HepG2 (cell line): ENCODE data around the gene C16orf90. TPM values are rescaled to one million over a fixed set of nuclear protein-coding genes. Genes with fewer than 3 reads are reported as not detected.

ENCODE experiments used
- ARNTL ChIP-seq: sonication (generic); formaldehyde crosslinking; IDR thresholded peaks from 2 replicates; pipeline ENCODE4 v1.4.0; 2020; ENCODE audit warnings: mild to moderate bottlenecking, missing genetic modification reagents
- BORCS8-MEF2B ChIP-seq: sonication (generic); formaldehyde crosslinking; IDR thresholded peaks from 2 replicates; pipeline ENCODE4 v1.8.0; 2022; ENCODE audit warnings: mild to moderate bottlenecking, missing genetic modification reagents
- MTF2 ChIP-seq: sonication (generic); formaldehyde crosslinking; IDR thresholded peaks from 2 replicates; pipeline ENCODE4 v1.5.0; 2020; ENCODE audit warnings: missing genetic modification reagents, borderline replicate concordance
- NPAS2 ChIP-seq: sonication (generic); formaldehyde crosslinking; IDR thresholded peaks from 2 replicates; pipeline ENCODE4 v1.8.0; 2022; ENCODE audit warnings: mild to moderate bottlenecking, missing genetic modification reagents, borderline replicate concordance
- POGZ ChIP-seq: sonication (generic); formaldehyde crosslinking; IDR thresholded peaks from 2 replicates; pipeline ENCODE4 v1.4.0; 2020; ENCODE audit warnings: mild to moderate bottlenecking, missing genetic modification reagents
- RBM39 ChIP-seq: fragments of 200-400 bp; formaldehyde crosslinking; IDR thresholded peaks from one replicate; pipeline ENCODE4 v1.6.1; 2018; ENCODE audit warnings: antibody characterized with exemption, mild to moderate bottlenecking, low read depth, low read length; ENCODE audit not compliant: poor library complexity, severe bottlenecking
- TEF ChIP-seq: sonication (generic); formaldehyde crosslinking; IDR thresholded peaks from 2 replicates; pipeline ENCODE4 v1.5.0; 2020; ENCODE audit warnings: missing genetic modification reagents
- ZBTB33 ChIP-seq: sonication (generic); formaldehyde crosslinking; IDR thresholded peaks from 2 replicates; pipeline ENCODE4 v1.4.0; 2020; ENCODE audit warnings: missing genetic modification reagents
- ZFP36 ChIP-seq: fragments of 150-350 bp; IDR thresholded peaks from 2 replicates; pipeline ENCODE4 v1.6.1; 2018; ENCODE audit warnings: borderline replicate concordance, low read length, low read depth; ENCODE audit not compliant: partially characterized antibody
- ZNF276 ChIP-seq: sonication (generic); formaldehyde crosslinking; IDR thresholded peaks from 2 replicates; pipeline ENCODE4 v1.4.0; 2020; ENCODE audit warnings: mild to moderate bottlenecking, low read depth, missing genetic modification reagents
- ZNF362 ChIP-seq: sonication (generic); formaldehyde crosslinking; IDR thresholded peaks from 2 replicates; pipeline ENCODE4 v1.4.0; 2020; ENCODE audit warnings: missing genetic modification reagents, mild to moderate bottlenecking, borderline replicate concordance
- ZNF562 ChIP-seq: sonication (generic); formaldehyde crosslinking; IDR thresholded peaks from 2 replicates; pipeline ENCODE4 v1.8.0; 2022; ENCODE audit warnings: missing genetic modification reagents, borderline replicate concordance
- ZNF607 ChIP-seq: sonication (generic); formaldehyde crosslinking; IDR thresholded peaks from 2 replicates; pipeline ENCODE4 v1.5.1; 2020; ENCODE audit warnings: missing genetic modification reagents, mild to moderate bottlenecking, borderline replicate concordance
- ZNF687 ChIP-seq: sonication (generic); formaldehyde crosslinking; IDR thresholded peaks from 2 replicates; pipeline ENCODE4 v1.5.1; 2020; ENCODE audit warnings: mild to moderate bottlenecking, missing genetic modification reagents, moderate library complexity
- ZSCAN29 ChIP-seq: sonication (generic); formaldehyde crosslinking; conservative IDR thresholded peaks from 2 replicates; pipeline ENCODE4 v1.4.0; 2020; ENCODE audit warnings: mild to moderate bottlenecking, missing genetic modification reagents
- polyA plus RNA-seq, 8 experiments: library from polyadenylated mRNA; depleted of rRNA in 3 of 8; stranded (reverse) in 7 of 8; unstranded in 1 of 8; fragments of >200 nt; fragmentation: Illumina TruSeq in 4 of 8; extraction: Trizol in 4 of 8; gene quantifications; 2 replicates each; pipeline versions ENCODE4 v1.2.1 to v1.2.3, GENCODE V29; 2011 to 2016; ENCODE audit warnings: low read depth in 4 of 8, missing spikeins in 1 of 8, mixed read lengths in 1 of 8; ENCODE audit not compliant: insufficient read depth in 1 of 8
- total RNA-seq, 5 experiments: library from RNA; depleted of rRNA; stranded (reverse); fragments of >200 nt; fragmentation: Illumina TruSeq; extraction: Trizol; gene quantifications; 2 replicates each; pipeline ENCODE4 v1.2.3, GENCODE V29; 2016; ENCODE audit warnings: low read depth in 1 of 5
- TF ChIP-seq, protein P1 (sequence below): IDR thresholded peaks from 2 replicates; pipeline ENCODE4 v1.6.1; 2016; ENCODE audit warnings: control low read depth

C16orf90 gene
- total and polyA plus RNA-seq, 2 of the 13 experiments (the other 11 are each of a cell fraction or from before 2014, with no cell fraction given), result not detected

DNA sequence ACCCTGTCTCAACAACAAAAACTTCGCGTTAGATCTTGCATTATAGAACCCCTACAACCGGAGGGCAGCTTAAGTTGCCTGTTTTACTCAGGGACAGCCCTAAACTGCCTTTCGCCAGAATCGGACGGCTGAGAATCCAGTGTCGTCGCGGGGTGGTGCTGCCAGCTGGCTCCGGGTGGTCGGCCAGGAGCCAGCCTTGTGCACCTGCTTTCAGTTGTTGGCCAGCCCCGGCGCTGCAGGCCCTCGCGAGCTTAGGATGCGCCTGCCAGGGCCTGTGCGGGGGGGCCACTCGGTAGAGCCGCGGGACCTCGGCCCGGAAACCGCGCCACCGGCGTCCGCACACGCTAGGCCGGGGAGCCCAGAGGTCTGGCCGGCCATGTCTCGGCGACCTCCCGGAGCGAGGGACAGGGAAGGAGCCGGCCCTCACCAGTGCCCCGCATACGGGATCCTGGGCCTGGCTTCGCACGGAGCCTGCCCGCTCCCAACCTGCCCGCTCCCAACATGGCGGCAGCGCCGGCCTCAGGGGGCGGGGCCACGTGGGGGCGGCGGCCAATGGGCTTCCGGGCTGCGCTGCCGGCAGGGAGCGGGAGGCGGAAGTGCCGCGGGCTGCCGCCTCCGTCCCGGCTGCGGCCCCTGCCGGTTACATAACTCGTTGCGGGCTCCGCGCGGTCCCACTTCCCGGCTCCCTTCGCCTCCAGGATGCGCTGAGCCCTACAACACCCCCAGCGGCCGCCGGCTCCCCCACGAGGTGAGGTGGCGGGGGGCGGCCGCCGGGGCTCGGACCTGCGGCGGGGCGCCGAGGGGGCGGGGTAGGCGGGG is 37.6 kb downstream of the C16orf90 start (continued):
- TF ChIP-seq ZNF687 (CRISPR knock-in tag) (peak; percentile 97), ZNF562 (CRISPR knock-in tag) (no peak), ZNF607 (CRISPR knock-in tag) (peak; percentile 50; the same call in 1 of the 2 replicates), ZSCAN29 (CRISPR knock-in tag) (no peak), RBM39 (peak; percentile 92), NPAS2 (CRISPR knock-in tag) (no peak), ZNF276 (CRISPR knock-in tag) (peak; percentile 72; the same call in 1 of the 2 replicates), ZNF362 (peak; percentile 23; the same call in 1 of the 2 replicates), ZFP36 (no peak), ARNTL (CRISPR knock-in tag) (peak; percentile 55; the same call in 1 of the 2 replicates), MTF2 (CRISPR knock-in tag) (no peak), POGZ (no peak; the same call in 1 of the 2 replicates), TEF (CRISPR knock-in tag) (peak; percentile 83), BORCS8-MEF2B (no peak; the same call in none of the 2 replicates), ZBTB33 (no peak)
- TF ChIP-seq, protein P1, sequence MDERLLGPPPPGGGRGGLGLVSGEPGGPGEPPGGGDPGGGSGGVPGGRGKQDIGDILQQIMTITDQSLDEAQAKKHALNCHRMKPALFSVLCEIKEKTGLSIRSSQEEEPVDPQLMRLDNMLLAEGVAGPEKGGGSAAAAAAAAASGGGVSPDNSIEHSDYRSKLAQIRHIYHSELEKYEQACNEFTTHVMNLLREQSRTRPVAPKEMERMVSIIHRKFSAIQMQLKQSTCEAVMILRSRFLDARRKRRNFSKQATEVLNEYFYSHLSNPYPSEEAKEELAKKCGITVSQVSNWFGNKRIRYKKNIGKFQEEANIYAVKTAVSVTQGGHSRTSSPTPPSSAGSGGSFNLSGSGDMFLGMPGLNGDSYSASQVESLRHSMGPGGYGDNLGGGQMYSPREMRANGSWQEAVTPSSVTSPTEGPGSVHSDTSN (CRISPR knock-in tag), result 0 out of 2 replicates have a peak, but pooled peaks have one; percentile 5
